Stimulated activated CD4-positive, alpha-beta T cell treated with anti-CD3 and anti-CD28 coated beads, Interleukin-12 subunit alpha, Interleukin-12 subunit beta, amount 100 ng/mL, for 48 hours (primary cell): ENCODE results near the gene SREK1.

Experiments used
- DNase-seq, 3 donors: peaks; one replicate each; pipeline ENCODE4 v3.0.0-alpha.2; 2020; ENCODE audit warnings: low read depth in 2 of 3, low spot score in 1 of 3

Gene SREK1

GRCh38 chr5:66161356-66161755 is 17.3 kb downstream of the SREK1 start:
- no peak for DNase-seq

GRCh38 chr5:66164044-66164790 is 20.1 kb downstream of the SREK1 start:
- no peak for DNase-seq

- no peak for DNase-seq
Observed at GRCh38 chr5:66168226-66168625, 24.1 kb downstream of the SREK1 start.

- no peak for DNase-seq
Observed at GRCh38 chr5:66169534-66169933, 25.4 kb downstream of the SREK1 start.

- DNase-seq = no peak
Observed at GRCh38 chr5:66170195-66170919, 26.3 kb downstream of the SREK1 start.

GRCh38 chr5:66171349-66172344 is 27.5 kb downstream of the SREK1 start:
- peak in 2 of 3 donors; percentile 14 to 41 for DNase-seq

GRCh38 chr5:66174338-66174737 is 30.2 kb downstream of the SREK1 start:
- DNase-seq = no peak

GRCh38 chr5:66178799-66179198 is 34.7 kb downstream of the SREK1 start:
- no peak for DNase-seq

GRCh38 chr5:66179297-66180051 is 35.4 kb downstream of the SREK1 start:
- DNase-seq = no peak

GRCh38 chr5:66180282-66181155 is 36.4 kb downstream of the SREK1 start:
- DNase-seq = no peak

GRCh38 chr5:66186108-66186507 is 42.0 kb downstream of the SREK1 start:
- no peak for DNase-seq

GRCh38 chr5:66193419-66193818 is 49.3 kb downstream of the SREK1 start:
- DNase-seq = no peak

- no peak for DNase-seq
Observed at GRCh38 chr5:66197764-66198405, 53.8 kb downstream of the SREK1 start.

GRCh38 chr5:66198837-66199236 is 54.7 kb downstream of the SREK1 start:
- DNase-seq = no peak

- DNase-seq = no peak
Observed at GRCh38 chr5:66203531-66203930, 59.4 kb downstream of the SREK1 start.

GRCh38 chr5:66206465-66206864 is 62.4 kb downstream of the SREK1 start:
- no peak for DNase-seq

GRCh38 chr5:66207800-66208561 is 63.9 kb downstream of the SREK1 start:
- no peak for DNase-seq

GRCh38 chr5:66209350-66209749 is 65.2 kb downstream of the SREK1 start:
- DNase-seq = no peak
